PFSK-1 (cell line): ENCODE results near the gene BEND6.

Source experiments
- FOXP2 ChIP-seq: optimal IDR thresholded peaks from 2 replicates; pipeline ENCODE3; 2011; ENCODE audit warnings: borderline replicate concordance, control low read depth, inconsistent platforms; ENCODE audit not compliant: insufficient read depth; ENCODE audit errors: extremely low read length, extremely low read depth
- POLR2AphosphoS5 ChIP-seq: IDR thresholded peaks from 2 replicates; pipeline ENCODE4 v1.6.1; 2012; ENCODE audit warnings: low read depth, mild to moderate bottlenecking, control low read depth, low read length, moderate library complexity
- REST ChIP-seq, 2 experiments: IDR thresholded peaks; 2 replicates each; pipeline versions ENCODE4 v1.6.1 to v1.8.0; 2011 to 2012; ENCODE audit warnings: low read depth in 2 of 2, low read length in 2 of 2, control low read depth in 1 of 2, inconsistent platforms in 1 of 2, mild to moderate bottlenecking in 1 of 2, moderate library complexity in 1 of 2; ENCODE audit not compliant: insufficient read depth in 1 of 2
- SIN3A ChIP-seq: IDR thresholded peaks from 2 replicates; pipeline ENCODE4 v1.6.1; 2012; ENCODE audit warnings: mild to moderate bottlenecking, low read length, moderate library complexity, borderline replicate concordance; ENCODE audit not compliant: insufficient read depth
- TAF1 ChIP-seq: IDR thresholded peaks from 2 replicates; pipeline ENCODE4 v1.6.1; 2012; ENCODE audit warnings: low read length, control low read depth, borderline replicate concordance; ENCODE audit not compliant: insufficient read depth

DNA sequence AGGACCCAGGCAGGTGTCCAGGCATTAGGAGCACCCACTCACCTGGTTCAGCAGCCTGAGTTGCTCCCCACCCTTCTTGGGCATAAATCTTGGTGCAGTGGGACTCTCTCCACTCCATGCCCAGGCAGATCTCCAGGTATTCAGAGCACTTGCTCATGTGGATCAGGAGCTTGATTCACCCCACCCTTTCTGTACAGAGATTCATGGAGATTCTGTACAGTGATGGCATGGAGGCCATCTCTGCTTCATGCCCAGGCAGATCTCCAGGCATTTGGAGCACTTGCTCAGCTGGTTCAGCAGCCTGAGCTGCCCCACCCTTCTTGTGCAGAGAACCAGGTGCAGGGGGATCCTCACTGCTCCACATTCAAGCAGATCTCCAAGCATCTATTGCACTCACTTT lies 44.1 kb downstream of the BEND6 start:
- TF ChIP-seq POLR2AphosphoS5 (no peak), REST (IDR thresholded peaks at IDR 0.05; ENCODE audit: insufficient read depth in 1 of 2, low read depth in 2 of 2, low read length in 2 of 2) (no peak), TAF1 (no peak), FOXP2 (no peak), SIN3A (no peak)
